Ramos (cell line): ENCODE measurements around the gene NIPA2.

Experiments used
- in situ Hi-C: fragments of 300-500 bp; cut with MboI; formaldehyde crosslinking; loops from one replicate; pipeline ENCODE4 v1.14.3; 2022; ENCODE audit warnings: low sequenced_read_pairs; ENCODE audit not compliant: unreplicated experiment

Gene NIPA2

DNA sequence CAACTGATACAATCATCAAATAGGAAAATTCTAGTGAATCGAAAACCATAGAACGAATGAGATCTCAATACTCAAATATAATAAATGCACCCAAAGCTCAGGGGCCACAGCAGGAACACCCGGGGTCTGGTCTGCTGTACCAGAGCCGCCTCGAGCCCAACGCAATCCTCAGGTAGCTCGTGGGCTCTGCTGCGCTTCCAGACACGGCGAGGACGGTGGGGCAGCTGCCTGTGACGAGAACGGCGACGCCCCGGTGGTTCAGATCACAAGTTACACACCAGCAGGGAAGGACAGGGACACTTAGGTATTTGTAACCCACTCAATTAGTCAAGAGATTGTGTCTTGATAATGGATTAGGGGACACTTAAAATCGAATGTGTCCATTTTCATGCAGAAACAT lies 54.6 kb downstream of the NIPA2 start:
- in situ Hi-C loops, result no loop called here

DNA sequence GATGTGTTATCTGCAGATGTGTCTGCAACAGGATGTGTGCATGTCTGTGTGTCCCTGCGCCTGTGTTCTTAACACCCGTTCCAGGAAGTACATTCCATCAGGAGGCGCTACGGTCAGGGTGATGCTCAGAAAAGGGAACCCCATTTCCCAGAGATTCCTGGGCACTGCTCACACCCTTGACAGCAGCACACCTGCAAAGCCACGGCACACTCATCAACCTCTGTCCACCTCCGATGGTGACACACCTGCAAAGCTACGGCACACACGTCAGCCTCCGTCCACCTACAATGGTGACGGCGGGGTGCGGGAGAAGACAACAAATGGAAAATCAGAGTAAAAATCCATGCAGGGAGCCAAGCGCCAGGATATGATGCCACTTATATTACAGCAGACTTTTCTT lies 55.4 kb downstream of the NIPA2 start:
- in situ Hi-C loops, result no loop called here

DNA sequence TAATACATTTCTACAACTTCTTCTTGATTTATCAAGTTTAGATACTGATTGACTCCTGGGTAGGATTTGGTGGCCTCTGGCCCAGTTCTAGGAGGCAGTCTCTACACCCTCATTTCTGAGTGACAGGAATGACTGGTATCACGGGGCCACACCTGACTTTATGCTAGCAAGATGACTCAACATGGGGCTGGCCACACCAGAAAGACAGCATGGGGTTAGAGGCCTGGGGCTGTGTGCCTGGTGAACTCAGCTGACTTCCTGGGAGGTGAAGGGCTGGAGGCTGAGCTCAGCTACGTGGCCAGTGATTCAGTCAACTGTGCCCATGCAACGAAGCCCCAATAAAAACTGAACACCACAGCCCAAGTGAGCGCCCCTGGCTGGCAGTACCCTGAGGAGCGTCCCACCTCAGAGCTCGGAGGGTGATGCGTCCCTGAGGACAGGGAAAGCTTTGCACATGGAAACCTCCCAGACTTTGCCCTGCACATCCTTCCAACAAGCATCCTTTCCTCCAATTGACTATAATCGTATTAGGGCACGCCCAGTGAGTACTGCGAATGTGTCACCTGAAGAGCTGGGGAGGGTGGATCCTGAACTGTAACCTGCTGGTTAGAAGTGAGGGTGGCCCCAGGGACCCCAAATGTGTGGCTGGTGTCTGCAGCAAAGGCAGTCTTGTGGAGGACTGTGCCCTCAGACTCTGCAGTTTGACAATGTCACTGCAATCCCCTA lies 57.2 kb downstream of the NIPA2 start:
- in situ Hi-C loops, result no loop called here

DNA sequence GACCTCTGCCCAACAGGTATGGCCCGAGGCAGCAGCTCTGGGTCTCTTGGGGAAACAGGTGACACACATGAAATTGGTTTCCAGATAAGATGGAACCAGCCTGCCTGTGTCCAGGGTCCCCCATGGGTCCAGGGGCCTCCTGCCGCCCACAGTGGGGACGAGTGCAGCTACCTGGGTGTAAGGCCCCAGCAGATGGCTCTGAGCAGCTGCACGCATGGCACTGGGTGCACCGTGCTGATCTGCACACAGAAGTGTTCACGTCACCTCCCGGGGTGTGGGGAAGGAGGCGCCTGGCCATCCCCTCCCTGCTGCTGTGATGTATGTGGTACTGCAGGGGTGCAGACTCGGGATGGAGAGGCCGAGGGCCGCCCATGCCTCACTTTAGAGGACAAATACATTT lies 63.6 kb downstream of the NIPA2 start:
- in situ Hi-C loops, result no loop called here

DNA sequence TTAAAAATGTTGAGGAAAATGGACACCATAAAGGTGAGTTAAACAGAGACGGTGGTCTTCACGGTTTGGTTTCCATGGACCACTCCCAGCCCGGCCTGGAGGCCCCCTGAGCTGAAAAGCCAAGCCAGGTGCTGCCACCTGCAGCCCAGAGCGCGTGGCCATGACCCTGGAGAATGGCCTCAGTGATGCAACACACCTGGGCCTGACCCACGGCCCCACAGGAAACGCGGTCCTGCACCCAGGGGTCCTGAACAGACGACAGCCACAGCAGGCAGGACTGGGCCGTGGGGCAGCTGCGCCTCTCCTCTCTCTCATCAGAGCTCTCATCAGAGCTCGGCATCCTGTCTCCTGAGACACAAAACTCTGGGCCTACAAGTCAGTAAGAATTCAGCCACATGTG lies 64.1 kb downstream of the NIPA2 start:
- in situ Hi-C loops, result no loop called here

DNA sequence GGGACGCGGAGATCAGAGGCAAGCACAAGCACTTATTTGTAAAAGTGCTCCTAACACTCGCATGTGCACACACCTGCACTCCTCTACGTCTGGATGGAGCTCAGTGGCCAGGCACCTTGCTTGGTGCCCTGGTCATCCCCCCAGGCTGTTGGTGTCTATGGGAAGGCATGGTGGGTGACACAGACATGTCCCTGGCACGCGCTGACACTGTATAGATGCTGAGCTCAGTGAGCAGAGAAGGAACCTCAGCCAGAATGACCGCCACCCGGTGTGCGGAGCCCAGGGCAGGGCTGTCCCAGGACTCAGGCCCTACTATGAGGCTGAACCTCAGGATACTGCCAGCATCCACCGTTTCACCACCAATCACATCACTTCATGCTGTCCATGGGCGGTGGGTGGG lies 64.5 kb downstream of the NIPA2 start:
- in situ Hi-C loops, result no loop called here

DNA sequence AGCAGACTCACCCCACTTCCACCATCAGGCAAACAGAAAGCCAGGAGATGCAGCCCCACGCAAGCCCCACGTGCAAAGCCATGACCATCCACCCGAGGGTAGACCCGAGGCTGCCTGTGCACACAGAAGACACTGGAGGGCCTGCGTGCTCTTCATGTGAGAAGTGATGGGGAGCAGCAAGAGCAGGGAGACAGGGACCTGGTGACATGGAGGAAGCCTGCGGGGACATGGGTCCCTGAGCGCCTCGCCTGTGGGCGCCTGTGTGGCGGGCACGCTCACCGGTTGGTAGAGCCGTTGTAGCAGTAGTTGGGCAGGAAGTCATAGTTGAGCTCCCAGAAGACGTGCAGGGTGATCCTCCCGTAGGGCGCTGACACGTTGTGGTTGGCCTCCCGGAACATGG lies 65.0 kb downstream of the NIPA2 start:
- in situ Hi-C loops, result no loop called here

DNA sequence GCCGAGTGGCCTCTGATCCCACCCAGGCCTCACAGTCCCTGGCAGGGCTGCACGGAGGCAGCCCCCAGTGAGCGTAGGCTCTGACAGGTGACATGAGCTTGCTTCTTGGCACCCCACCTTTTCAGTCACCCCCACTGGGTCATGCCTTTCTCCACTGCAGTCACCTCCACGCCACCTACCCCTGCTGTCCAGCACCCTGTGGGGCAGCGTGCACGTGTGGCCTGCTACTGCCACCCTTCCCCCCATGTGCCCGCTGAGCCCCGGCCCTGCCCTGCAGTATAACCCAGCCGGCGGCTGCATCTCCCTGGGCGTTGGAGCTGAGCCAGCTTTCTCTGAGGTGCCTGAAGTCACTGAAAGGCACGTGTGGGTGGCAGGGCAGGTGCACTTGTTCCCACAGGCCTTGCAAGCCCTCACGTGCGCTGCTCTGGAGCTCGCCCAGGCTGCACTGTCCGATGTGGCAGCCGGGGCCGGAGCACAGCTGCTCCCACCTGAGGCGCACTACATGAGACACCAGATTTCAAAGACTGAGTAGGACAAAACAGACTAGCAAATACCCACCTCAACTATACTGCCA lies 65.6 kb downstream of the NIPA2 start:
- in situ Hi-C loops, result no loop called here

DNA sequence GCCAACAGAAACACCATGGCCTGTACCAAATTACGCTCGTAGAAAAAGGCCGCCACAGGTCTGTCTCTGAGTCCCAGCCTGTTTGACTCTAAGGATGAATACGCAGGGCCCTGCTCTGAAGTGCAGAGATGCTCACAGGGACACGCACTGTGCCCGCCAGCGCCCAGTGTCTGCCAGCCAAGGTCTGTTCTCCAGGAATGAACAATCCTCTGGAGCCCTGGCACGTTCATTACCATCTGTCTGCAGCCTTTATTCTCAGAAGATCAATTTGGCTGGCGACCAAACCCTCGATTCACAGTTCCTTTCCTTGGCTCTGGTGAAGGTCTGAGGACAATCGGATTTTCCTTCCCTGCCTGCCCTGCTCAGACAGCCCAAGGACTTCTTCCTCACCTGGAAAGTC lies 66.3 kb downstream of the NIPA2 start:
- in situ Hi-C loops, result no loop called here

DNA sequence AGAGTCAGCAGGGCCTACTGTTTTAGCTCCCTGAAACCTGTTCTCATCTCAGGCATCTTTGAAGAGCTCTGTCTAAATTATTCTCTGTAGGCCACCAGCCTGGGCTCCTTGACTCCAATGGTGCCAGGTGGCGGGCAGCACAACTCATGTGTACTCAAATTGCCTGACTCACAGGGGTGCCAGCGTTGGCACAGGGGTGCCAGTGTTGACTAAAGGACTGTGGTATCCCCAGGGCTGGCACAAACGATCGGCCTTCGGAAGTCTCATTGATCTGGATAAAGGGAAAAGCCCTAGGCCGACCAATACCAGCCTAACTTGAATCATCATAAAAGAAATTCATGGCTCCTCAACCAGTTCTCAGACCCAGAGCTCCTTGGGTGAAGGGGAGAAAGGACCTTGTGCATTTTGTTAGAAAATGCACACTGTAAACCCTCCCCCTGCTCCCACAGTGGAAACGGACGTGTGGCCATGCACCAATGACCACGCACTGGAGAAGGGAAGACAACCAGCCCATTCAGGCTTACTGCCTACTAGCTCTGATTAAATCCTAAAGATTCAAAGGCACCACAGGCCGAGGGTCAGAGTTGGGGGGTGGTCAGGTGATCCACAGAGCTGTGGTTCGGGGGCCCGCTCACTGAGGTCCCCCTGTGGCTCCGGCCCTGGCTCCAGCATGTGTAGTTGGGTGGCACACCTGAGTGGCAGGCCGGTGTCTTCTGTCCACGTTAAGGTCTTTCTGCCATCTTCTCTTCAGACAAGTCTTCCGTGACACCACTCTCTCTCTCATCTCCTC lies 68.9 kb downstream of the NIPA2 start:
- in situ Hi-C loops, result no loop called here

DNA sequence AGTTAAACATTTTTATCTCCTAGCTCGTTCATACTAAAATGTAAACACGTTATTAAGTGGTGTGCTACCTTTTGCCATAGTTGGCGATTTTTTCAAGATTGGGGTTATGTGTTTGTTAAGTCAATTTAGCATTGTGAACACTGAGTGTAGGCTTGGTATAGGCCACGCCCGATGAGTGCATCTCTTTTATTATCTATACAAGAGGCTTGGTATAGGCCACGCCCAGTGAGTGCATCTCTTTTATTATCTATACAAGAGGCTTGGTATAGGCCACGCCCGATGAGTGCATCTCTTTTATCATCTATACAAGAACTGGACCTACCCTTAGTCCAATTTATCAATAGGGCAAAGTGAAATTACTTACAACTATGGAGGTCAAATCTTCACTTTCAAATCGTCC lies 70.4 kb downstream of the NIPA2 start:
- in situ Hi-C loops, result no loop called here

DNA sequence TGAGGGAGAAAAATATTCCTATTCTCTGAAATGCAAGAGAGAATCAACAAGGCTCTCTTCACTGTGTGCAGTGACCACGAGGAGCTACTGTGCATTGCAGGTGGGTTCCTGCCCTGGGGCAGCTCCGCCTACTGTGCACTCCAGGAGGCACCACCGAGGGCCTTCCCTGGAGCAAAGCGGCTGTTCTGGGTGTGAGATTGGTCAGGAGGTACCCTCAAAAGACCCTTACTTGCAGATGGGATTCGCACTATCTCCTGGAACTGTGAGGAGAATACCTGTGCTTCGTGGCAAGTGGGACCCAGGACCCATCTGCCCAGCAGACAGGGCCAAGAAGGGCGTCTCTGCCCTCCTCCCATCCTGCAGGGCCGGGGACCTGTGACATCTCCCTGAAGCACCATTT lies 72.8 kb downstream of the NIPA2 start:
- in situ Hi-C loops, result no loop called here

DNA sequence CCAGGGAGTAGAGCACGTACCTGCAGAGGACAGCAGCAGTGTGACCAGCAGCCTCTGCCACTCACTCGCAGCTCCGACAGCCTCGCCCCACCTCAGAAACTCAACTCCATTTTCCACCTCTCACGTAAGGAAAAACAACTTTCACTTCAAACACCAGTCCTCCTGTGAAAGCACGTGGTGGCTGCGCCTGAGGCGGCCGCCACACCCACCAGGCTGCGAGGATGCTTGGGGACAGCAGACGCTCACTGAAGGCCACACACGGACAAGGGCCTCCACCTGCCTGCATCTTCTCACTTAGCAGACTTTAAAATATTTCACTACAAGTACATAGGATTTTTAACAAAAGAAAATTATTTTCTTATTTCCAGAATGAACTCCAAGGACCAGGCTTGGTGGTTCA lies 73.8 kb downstream of the NIPA2 start:
- in situ Hi-C loops, result no loop called here

DNA sequence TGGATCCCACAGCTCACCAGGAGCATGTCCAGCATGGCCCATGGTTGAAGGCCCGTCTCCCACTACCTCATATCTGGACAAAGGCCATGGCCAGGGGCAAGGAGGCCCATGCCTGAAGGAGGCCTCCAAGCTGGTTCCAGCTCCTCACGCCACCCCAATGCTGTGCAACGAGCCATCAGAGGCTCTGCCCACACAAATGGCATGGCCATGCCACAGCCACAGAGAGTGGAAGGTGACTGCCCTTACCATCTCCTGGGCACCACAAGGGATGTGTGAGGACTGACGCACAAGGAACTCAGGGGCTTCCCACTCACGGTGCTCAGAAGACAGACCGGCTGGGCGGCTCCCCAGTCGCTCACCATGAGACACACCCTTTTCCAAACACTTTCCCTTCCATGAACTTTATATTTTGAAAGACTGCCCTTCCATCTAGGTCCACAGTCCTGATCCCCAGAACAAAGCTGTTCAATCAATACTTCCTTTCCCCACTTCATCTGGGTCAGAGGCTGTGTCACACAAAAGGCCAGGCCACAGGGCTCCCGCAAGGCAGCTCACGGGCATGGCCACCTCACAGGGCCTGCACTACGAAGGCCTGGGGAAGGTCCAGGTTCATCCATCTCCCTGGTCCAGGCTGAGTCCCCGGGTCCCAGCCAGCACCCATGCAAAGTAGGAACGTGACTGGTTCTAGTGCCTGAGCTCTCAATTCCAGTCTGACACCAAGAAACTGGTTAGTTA lies 75.3 kb downstream of the NIPA2 start:
- in situ Hi-C loops, result no loop called here

DNA sequence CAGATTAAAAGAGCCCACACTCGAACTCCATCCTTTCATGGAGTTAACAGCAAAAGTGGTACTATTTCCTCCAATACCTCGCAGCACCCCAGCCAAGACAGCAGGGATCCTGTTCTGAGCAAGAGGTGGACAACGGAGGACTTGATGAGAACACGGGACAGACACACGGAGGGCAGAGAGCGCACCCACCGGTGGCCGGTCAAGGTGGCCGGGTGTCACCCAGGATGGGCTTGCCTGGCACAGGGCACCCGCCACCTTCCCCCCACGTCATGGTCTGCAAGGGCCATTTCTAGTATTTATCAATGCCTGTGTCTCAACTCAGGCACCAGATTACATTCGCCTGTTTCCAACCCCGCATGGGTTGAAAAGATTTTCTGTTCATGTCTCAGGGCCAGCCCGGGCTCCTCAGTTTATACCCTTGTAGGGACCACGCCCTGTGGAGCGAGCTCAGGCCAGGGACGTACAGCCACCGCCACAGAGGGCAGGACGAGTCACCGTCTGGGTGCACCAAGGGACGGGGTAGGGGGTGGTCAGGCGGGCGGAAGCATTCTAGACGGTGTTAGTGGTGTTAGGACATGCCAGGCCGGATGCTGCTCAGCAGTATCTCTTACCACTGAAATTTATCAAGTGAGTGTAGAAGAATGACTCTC lies 77.5 kb downstream of the NIPA2 start:
- in situ Hi-C loops, result no loop called here

DNA sequence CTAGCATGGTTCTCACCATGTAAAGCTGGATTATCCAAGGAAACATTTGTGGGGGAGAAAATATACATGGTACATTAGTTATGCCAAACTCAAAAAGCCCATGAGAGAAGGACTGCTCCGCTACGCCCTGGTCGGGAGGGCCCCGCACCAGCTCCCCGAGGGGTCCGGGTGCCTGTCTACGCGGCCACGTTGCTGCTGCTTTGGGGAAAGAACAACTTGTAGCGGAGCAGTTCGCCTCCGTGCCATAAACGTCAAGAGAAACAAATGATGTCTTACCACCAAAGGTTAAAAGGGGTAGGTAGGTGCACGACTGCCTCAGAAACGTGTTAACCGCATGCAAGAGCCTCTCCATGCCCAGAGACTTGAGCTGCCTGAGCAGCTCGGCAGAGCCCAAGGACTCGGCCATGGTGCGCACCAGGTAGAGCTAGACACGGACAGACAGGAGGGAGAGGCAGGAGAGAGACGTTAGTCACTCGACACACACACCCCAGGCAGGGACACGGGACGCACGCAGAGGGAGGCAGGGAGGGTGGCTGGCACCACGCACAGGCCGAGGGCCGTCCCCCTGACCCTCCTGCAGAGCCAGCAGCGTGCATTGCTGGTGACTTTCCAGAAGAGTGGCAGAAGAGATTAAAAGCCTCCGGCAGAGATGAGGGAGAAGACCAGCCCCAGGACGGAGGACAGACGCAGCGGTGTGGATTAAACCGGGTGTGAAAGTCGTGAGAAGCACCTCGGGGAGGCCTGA lies 78.3 kb downstream of the NIPA2 start:
- in situ Hi-C loops, result no loop called here

DNA sequence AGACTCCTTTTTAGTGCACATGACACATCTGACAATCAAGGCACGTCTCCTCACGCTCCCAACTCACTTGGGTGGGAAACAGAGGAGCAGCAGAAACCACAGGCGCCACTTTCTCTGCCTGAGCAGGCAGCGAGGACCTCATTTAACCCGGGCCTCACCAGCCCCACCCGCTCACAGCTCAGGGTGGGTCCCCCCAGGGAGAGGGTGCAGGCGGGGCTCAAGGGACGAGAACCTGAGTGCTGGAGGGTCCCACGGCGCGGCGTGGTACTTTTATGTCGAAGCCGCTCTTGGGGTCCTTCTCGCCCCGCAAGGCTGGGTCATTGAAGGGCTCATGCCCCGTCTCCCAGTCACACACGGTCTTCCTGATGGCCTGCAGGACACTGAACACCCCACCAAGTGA lies 79.1 kb downstream of the NIPA2 start:
- in situ Hi-C loops, result no loop called here
